Measurements from ENCODE around the gene PTGER1.

DNA sequence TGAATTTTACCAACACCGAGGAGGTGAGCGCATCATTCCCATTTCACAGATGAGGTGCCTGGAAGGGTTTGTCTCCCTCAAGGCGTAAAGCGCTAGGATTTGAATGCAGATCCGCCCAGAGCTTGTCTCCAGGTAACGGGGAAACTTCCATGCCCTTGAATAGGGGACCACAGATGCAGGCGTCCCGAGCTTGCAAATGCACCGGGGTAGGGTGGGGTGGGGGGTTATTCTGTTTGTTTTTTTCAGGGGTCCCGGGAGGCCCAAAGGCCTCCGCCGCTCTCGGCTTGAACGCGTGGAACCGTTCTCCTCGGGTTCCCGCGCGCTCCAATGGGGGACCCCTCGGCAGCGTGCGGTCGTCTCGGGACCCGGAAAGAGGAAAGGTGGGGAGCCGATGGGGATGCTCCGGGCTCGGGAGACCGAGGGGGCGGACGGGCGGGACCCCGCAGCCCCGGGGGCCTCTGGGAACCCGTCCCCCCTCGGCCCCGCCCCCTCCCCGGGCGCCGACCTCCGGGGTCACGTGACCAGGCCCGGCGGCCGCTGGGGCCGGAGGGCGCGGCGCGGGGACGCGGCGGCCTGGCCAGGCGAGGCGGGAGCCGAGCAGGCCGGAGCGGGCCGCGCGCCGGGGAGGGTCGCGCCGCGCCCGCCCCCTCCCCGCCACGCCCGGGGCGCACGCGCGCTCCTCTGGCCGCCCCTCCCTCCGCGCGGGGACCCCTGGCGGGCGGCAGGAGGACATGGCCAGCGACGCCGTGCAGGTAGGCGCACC is 42.2 kb downstream of the PTGER1 start, which contains the start of gene PKN1:
- TF ChIP-seq, protein P1, sequence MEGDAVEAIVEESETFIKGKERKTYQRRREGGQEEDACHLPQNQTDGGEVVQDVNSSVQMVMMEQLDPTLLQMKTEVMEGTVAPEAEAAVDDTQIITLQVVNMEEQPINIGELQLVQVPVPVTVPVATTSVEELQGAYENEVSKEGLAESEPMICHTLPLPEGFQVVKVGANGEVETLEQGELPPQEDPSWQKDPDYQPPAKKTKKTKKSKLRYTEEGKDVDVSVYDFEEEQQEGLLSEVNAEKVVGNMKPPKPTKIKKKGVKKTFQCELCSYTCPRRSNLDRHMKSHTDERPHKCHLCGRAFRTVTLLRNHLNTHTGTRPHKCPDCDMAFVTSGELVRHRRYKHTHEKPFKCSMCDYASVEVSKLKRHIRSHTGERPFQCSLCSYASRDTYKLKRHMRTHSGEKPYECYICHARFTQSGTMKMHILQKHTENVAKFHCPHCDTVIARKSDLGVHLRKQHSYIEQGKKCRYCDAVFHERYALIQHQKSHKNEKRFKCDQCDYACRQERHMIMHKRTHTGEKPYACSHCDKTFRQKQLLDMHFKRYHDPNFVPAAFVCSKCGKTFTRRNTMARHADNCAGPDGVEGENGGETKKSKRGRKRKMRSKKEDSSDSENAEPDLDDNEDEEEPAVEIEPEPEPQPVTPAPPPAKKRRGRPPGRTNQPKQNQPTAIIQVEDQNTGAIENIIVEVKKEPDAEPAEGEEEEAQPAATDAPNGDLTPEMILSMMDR (IDR thresholded peaks at IDR 0.05; ENCODE audit: low read depth, low read length, missing input control): no peak
- TF ChIP-seq, protein P2, sequence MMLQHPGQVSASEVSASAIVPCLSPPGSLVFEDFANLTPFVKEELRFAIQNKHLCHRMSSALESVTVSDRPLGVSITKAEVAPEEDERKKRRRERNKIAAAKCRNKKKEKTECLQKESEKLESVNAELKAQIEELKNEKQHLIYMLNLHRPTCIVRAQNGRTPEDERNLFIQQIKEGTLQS (IDR thresholded peaks at IDR 0.05): no peak
- TF ChIP-seq, protein P3, sequence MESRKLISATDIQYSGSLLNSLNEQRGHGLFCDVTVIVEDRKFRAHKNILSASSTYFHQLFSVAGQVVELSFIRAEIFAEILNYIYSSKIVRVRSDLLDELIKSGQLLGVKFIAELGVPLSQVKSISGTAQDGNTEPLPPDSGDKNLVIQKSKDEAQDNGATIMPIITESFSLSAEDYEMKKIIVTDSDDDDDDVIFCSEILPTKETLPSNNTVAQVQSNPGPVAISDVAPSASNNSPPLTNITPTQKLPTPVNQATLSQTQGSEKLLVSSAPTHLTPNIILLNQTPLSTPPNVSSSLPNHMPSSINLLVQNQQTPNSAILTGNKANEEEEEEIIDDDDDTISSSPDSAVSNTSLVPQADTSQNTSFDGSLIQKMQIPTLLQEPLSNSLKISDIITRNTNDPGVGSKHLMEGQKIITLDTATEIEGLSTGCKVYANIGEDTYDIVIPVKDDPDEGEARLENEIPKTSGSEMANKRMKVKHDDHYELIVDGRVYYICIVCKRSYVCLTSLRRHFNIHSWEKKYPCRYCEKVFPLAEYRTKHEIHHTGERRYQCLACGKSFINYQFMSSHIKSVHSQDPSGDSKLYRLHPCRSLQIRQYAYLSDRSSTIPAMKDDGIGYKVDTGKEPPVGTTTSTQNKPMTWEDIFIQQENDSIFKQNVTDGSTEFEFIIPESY (IDR thresholded peaks at IDR 0.05): no peak
- TF ChIP-seq SP1 (IDR thresholded peaks at IDR 0.05) (no peak), YY1 (IDR thresholded peaks at IDR 0.05) (no peak), RAD21 (IDR thresholded peaks at IDR 0.05) (no peak), HNF4G (IDR thresholded peaks at IDR 0.05) (no peak)
- TF ChIP-seq, protein P4, sequence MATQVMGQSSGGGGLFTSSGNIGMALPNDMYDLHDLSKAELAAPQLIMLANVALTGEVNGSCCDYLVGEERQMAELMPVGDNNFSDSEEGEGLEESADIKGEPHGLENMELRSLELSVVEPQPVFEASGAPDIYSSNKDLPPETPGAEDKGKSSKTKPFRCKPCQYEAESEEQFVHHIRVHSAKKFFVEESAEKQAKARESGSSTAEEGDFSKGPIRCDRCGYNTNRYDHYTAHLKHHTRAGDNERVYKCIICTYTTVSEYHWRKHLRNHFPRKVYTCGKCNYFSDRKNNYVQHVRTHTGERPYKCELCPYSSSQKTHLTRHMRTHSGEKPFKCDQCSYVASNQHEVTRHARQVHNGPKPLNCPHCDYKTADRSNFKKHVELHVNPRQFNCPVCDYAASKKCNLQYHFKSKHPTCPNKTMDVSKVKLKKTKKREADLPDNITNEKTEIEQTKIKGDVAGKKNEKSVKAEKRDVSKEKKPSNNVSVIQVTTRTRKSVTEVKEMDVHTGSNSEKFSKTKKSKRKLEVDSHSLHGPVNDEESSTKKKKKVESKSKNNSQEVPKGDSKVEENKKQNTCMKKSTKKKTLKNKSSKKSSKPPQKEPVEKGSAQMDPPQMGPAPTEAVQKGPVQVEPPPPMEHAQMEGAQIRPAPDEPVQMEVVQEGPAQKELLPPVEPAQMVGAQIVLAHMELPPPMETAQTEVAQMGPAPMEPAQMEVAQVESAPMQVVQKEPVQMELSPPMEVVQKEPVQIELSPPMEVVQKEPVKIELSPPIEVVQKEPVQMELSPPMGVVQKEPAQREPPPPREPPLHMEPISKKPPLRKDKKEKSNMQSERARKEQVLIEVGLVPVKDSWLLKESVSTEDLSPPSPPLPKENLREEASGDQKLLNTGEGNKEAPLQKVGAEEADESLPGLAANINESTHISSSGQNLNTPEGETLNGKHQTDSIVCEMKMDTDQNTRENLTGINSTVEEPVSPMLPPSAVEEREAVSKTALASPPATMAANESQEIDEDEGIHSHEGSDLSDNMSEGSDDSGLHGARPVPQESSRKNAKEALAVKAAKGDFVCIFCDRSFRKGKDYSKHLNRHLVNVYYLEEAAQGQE (IDR thresholded peaks at IDR 0.05): no peak

Measured in liver (tissue), 3 donors.